ENCODE measurements around the gene DESI1. TPM values are rescaled to one million over a fixed set of nuclear protein-coding genes. Genes with fewer than 3 reads are reported as not detected.

Gene DESI1
- total RNA-seq, 6 donors from 2014 or later, result 28.2 to 41.5 (median 31.1) TPM

DNA sequence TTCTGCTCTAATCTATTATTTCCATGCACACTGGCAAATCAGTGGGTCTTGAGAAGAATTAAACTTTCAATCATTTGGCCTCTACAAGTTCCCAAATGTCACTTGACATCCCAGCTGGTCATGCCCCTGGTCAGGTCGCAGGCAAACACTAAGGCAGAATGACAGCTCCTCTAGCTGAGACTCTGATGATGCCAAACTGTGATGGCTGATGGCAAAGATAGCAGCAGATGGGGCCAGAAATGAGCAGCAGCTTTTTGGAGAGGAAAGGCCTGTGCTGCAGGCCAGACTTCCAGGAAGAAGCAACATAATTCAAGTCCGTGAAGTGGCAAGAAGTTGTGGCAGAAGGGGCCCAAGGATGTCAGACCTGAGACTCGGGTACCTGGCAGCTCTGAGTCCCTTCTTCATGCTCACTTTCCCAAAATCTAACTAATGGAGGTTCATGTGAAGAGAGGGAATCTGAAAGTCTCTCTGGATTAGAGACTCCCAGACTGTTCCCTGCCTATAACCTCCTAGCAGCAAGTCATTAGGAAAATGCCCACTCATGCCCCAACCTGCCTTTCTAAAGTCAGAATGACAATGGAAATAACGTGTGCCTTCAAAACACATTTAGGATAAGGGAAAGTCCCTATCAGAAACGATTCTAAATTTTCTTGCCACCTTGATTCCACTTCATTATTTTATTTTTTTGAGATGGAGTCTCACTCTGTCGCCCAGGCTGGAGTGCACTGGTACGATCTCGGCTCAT lies 21.8 kb downstream of the DESI1 start:
- Histone ChIP-seq H3K4me3 (no peak overlapping the region), H3K36me3 (peaks cover 10 to 47% (median 31%) of the 10 kb centered on the region in 4 donors), H3K4me1 (peaks cover 0 to 10% (median 6%) of the 10 kb centered on the region in 4 donors), H3K27ac (no peak overlapping the region), H3K9me3 (no peaks in the 10 kb centered on the region), H3K27me3 (no peaks in the 10 kb centered on the region)
- WGBS, 2 donors, result 89 to 92% methylated on average over 8 of the region's 8 CpGs
- ATAC-seq (ENCODE audit: low FRiP score in 2 of 2) (no peak), DNase-seq (no peak)
- TF ChIP-seq, protein P1, sequence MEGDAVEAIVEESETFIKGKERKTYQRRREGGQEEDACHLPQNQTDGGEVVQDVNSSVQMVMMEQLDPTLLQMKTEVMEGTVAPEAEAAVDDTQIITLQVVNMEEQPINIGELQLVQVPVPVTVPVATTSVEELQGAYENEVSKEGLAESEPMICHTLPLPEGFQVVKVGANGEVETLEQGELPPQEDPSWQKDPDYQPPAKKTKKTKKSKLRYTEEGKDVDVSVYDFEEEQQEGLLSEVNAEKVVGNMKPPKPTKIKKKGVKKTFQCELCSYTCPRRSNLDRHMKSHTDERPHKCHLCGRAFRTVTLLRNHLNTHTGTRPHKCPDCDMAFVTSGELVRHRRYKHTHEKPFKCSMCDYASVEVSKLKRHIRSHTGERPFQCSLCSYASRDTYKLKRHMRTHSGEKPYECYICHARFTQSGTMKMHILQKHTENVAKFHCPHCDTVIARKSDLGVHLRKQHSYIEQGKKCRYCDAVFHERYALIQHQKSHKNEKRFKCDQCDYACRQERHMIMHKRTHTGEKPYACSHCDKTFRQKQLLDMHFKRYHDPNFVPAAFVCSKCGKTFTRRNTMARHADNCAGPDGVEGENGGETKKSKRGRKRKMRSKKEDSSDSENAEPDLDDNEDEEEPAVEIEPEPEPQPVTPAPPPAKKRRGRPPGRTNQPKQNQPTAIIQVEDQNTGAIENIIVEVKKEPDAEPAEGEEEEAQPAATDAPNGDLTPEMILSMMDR (IDR thresholded peaks at IDR 0.05), result no peak
- TF ChIP-seq EP300 (IDR thresholded peaks at IDR 0.05), result no peak
- no peak for TF ChIP-seq POLR2AphosphoS5 (IDR thresholded peaks at IDR 0.05)
- TF ChIP-seq POLR2A (IDR thresholded peaks at IDR 0.05), result no peak

DNA sequence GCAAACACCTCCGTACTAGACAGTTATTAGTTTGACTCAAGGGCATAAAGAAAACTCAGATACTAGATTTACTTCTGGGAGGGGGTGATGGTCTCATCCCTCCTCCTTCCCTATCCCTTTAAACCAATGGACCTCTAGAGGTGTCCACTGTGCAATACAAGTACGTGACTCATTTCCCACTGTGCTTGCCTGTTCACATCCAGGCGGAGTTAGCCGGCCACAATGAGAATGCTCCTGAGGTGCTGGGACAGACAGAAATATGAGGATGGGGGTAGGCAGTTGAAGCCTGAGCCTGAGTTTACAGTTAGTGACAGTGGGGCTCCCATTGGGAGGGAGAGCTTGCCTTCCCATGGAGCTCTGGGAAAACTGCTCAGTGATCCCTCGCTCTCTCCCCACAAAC lies 22.8 kb downstream of the DESI1 start:
- DNase-seq, result no peak
- WGBS, 2 donors, result 86 to 90% methylated on average over 5 of the region's 5 CpGs
- Histone ChIP-seq H3K36me3 (peaks cover 6 to 39% (median 29%) of the 10 kb centered on the region in 4 donors), H3K27me3 (no peaks in the 10 kb centered on the region), H3K27ac (no peak overlapping the region), H3K4me1 (peaks cover 0 to 10% (median 6%) of the 10 kb centered on the region in 4 donors), H3K9me3 (no peaks in the 10 kb centered on the region), H3K4me3 (no peak overlapping the region)
- ATAC-seq (ENCODE audit: low FRiP score in 2 of 2), result no peak
- TF ChIP-seq POLR2A (IDR thresholded peaks at IDR 0.05), result no peak
- TF ChIP-seq EP300 (IDR thresholded peaks at IDR 0.05), result no peak
- no peak for TF ChIP-seq POLR2AphosphoS5 (IDR thresholded peaks at IDR 0.05)
- TF ChIP-seq, protein P1 (IDR thresholded peaks at IDR 0.05), result no peak

DNA sequence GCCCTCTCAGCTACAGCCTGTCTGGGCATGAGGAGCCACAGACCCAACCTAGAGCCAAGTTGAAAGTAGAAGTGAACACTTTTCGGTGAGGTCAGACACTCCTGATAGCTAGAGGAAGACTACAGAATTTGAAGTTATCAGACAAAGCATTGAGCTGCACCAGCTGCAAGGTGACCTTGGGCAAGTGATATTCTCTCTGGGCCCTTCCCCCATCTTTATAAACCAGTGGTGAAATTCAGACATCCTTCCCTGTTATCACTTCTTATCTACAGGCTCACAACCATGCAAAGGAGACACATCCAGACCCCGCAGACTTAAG lies 23.2 kb downstream of the DESI1 start:
- no peak overlapping the region for H3K27ac ChIP-seq

DNA sequence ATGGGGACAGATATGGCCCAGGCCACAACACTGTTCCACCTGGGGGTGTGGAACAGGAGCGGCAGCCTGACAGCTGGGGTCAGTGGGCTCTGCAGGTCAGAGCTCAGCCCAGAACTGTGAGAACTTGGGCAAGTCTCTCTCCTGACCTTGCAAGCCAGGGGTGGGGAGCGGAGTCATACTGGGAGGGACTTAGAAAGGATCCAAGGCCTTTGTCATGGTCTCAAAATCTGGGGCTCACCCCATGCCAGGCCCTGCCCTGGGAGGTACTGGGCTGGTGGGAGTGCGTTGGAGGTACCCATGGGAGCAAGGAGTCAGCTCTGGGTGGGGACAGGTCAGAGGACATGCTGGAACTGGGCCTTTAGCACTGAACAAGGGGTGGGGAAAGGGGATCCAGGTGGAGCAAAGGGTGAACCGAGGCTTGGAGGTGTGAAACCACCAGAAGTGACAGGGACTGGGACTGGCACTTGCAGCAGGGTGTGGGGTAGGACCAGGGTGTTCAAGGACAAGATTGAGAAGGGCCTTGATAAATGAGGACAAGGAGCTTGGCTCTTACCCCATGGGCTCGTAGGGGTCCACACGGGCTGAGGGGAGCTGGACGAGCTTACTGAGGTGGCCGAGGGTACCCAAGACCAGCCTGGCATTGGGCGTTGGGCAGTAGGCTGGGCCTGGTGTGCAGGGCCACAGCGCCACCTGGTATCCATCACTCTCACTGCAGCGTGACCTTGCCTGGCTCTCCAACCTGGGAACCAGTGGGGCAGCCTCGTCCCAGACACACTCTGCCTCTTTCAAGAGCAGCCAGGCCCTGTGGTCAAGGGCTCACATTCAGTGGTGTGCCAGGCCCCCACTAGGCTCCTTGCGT lies 23.8 kb downstream of the DESI1 start:
- Histone ChIP-seq H3K36me3 (peaks cover 4 to 28% (median 20%) of the 10 kb centered on the region in 4 donors), H3K27ac (peak overlapping the region in 1 of 4 donors; percentile 6), H3K9me3 (no peaks in the 10 kb centered on the region), H3K4me3 (no peak overlapping the region), H3K4me1 (peaks cover 0 to 10% (median 6%) of the 10 kb centered on the region in 4 donors), H3K27me3 (no peaks in the 10 kb centered on the region)
- WGBS, 2 donors, result 48 to 53% methylated on average over 9 to 13 of the region's 13 CpGs
- peak; percentile 40 to 50 for TF ChIP-seq POLR2AphosphoS5 (IDR thresholded peaks at IDR 0.05)
- no peak for TF ChIP-seq POLR2A (IDR thresholded peaks at IDR 0.05)
- TF ChIP-seq, protein P1 (IDR thresholded peaks at IDR 0.05), result peak; percentile 61 to 94 (median 80)
- no peak for TF ChIP-seq EP300 (IDR thresholded peaks at IDR 0.05)
- ATAC-seq (ENCODE audit: low FRiP score in 2 of 2) (peak; percentile 87 to 92), DNase-seq (peak in 1 of 2 donors; percentile 85)

More for the DNA sequence above, 23.2 kb downstream of the DESI1 start:
- DNase-seq (no peak), ATAC-seq (ENCODE audit: low FRiP score in 2 of 2) (no peak)
- 60 to 74% methylated on average over 2 of the region's 2 CpGs for WGBS, 2 donors
- Histone ChIP-seq H3K36me3 (peaks cover 5 to 34% (median 25%) of the 10 kb centered on the region in 4 donors), H3K4me1 (peaks cover 0 to 10% (median 6%) of the 10 kb centered on the region in 4 donors), H3K4me3 (no peak overlapping the region), H3K9me3 (no peaks in the 10 kb centered on the region), H3K27me3 (no peaks in the 10 kb centered on the region)
- no peak for TF ChIP-seq EP300 (IDR thresholded peaks at IDR 0.05)
- TF ChIP-seq, protein P1 (IDR thresholded peaks at IDR 0.05), result peak in 1 of 6 experiments; percentile 18

All from upper lobe of left lung (tissue), 6 donors.